Lower lobe of right lung (tissue), 2 donors: ENCODE results near the gene IKZF1. TPM values are rescaled to one million over a fixed set of nuclear protein-coding genes. Genes with fewer than 3 reads are reported as not detected.

ENCODE experiments used
- ATAC-seq, 2 donors: fragments of 200-7000 bp; cut with Tn5 transposase; one replicate each; pipeline ENCODE4 v1.9.1; 2020 to 2022; ENCODE audit warnings: mild to moderate bottlenecking in 2 of 2, moderate library complexity in 2 of 2
- DNase-seq: peaks from one replicate; pipeline ENCODE4 v3.0.0-alpha.2; 2020
- H3K27ac ChIP-seq: fragments of 200-600 bp; one replicate; pipeline ENCODE4 v1.8.0; 2022
- H3K27me3 ChIP-seq: fragments of 200-600 bp; one replicate; pipeline ENCODE4 v1.8.0; 2022; ENCODE audit warnings: low read depth
- H3K36me3 ChIP-seq: fragments of 200-600 bp; one replicate; pipeline ENCODE4 v1.8.0; 2022; ENCODE audit warnings: mild to moderate bottlenecking
- H3K4me1 ChIP-seq: fragments of 200-600 bp; one replicate; pipeline ENCODE4 v1.8.0; 2022
- H3K4me3 ChIP-seq: fragments of 200-600 bp; one replicate; pipeline ENCODE4 v1.8.0; 2022; ENCODE audit warnings: mild to moderate bottlenecking
- H3K9me3 ChIP-seq: fragments of 200-600 bp; one replicate; pipeline ENCODE4 v1.8.0; 2022
- intact Hi-C: fragments of 100-400 bp; cut with DNase I; formaldehyde crosslinking; loops from one replicate; pipeline ENCODE4 v1.11.0; 2022
- total RNA-seq: library from RNA; stranded (reverse); fragmentation: NEBNext Ultra II Directional; extraction: Animal tissue kit (Norgen Biotek cat#: 25700); gene quantifications from one replicate; pipeline ENCODE4 v1.2.1, GENCODE V29; 2021
- TF ChIP-seq, protein P1 (sequence below): fragments of 200-600 bp; IDR thresholded peaks from one replicate; pipeline ENCODE4 v1.8.0; 2022; ENCODE audit warnings: antibody characterized with exemption, mild to moderate bottlenecking
- donor health status: DM: no; HTN: yes; CAD: no; lungs with severe emphysema.

The IKZF1 gene
- total RNA-seq, 1 donor from 2014 or later: 61.9 TPM

DNA sequence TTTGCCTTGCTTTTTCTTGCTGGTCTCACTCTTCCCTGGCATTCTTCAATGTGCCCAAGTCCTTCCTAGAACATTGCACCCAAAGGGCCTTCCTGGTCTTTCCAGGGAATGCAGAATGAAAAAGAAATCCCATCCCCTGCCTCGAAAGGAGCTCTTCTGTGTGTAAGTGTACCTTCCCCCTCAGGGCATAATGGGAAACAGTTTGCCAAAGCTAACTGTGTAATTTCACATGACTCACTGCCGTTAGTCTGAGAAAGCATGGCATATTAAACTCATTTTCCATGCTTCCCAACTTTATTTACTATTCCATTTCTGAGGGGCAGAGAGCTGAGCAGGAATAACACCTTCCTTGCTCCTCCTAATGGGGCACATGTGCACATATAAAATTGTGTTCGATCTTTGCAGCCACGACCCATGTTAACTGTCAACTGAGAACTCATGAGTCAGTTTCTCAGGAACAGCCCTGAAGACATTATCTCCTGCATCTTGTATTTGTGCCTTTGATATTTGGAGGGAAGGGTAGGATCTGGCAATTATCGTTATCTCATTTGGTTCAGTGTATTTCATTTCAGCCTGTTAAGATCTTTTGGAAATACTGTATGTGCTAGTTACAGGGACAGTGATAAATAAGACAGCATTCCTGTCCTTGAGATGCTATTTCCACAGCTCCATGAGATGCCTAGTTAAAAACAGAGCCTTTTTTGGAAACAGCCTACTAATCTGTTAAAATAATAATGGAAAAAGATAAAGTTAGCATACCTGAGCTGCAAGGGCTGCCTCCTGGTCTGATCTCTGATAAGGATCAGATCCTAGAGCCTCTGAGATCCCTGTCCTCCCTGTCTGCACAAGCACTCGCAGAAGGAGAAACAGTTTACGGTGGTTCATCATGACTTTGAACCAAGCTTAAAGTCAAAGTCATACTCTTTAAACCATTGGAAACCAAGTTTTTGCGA lies 42.3 kb downstream of the IKZF1 start:
- Histone ChIP-seq H3K27ac (no peak overlapping the region), H3K36me3 (no peaks in the 10 kb centered on the region), H3K27me3 (no peaks in the 10 kb centered on the region), H3K9me3 (no peaks in the 10 kb centered on the region), H3K4me3 (no peak overlapping the region), H3K4me1 (peaks cover 15% of the 10 kb centered on the region)
- intact Hi-C loops: no loop called here
- ATAC-seq (no peak), DNase-seq (no peak)
- TF ChIP-seq, protein P1, sequence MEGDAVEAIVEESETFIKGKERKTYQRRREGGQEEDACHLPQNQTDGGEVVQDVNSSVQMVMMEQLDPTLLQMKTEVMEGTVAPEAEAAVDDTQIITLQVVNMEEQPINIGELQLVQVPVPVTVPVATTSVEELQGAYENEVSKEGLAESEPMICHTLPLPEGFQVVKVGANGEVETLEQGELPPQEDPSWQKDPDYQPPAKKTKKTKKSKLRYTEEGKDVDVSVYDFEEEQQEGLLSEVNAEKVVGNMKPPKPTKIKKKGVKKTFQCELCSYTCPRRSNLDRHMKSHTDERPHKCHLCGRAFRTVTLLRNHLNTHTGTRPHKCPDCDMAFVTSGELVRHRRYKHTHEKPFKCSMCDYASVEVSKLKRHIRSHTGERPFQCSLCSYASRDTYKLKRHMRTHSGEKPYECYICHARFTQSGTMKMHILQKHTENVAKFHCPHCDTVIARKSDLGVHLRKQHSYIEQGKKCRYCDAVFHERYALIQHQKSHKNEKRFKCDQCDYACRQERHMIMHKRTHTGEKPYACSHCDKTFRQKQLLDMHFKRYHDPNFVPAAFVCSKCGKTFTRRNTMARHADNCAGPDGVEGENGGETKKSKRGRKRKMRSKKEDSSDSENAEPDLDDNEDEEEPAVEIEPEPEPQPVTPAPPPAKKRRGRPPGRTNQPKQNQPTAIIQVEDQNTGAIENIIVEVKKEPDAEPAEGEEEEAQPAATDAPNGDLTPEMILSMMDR: no peak

DNA sequence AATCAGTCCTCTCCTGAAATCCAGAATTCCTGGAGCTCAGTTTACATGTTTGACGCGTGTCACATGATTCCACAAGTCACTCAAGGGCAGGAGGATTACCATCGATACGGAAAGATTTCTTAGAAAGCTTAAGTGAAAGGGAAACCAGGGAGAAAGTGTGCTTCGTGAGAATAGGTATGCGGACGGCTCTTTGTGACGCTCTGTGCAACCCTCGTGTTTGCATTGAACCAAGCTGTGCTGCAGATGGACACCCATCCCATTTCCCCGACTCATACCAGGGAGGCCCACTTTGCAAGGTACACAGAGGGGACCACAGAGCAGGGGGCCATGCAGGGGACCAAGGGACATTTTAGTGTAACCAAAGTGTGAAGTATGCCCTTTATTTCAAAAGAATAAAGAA lies 43.2 kb downstream of the IKZF1 start:
- H3K36me3 ChIP-seq: no peaks in the 10 kb centered on the region
- H3K4me3 ChIP-seq: no peak overlapping the region
- H3K4me1 ChIP-seq: peaks cover 9% of the 10 kb centered on the region
- no peak overlapping the region for H3K27ac ChIP-seq
- intact Hi-C loops: no loop called here
- TF ChIP-seq, protein P1: no peak
- ATAC-seq (no peak), DNase-seq (no peak)
- H3K9me3 ChIP-seq: no peaks in the 10 kb centered on the region
- H3K27me3 ChIP-seq: no peaks in the 10 kb centered on the region

DNA sequence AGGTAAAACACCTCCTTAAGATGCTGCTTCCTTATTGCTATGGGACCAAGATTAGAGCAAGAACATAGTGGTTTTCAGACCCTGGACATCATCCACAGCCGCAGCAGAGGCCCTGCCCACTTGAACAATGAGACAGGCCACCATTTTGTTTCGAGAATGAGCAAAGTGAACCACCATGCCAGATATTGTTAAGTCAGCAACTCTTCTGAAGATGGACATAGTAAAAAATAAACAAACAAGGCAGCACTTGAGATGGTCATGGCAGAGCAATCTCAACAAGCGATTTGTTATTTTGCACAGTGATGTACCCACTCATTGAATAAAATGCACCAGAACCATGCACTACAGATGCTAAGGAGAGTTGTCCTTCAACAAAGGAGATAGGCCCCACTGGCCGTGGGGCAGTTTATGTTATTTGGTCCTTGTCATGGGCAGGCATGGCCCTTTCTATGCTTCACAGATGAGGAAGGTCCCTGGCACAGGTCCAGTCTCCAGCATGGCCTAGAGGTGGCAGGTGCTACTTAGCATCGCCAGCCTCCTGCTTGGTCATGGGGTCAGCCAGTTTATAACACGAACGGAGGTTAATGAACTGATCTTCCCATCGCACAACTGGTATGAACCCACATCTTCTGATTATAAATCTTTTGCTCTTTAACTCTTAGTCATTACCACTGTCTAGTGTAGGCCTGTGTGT lies 44.1 kb downstream of the IKZF1 start:
- Histone ChIP-seq H3K36me3 (peaks cover 1% of the 10 kb centered on the region), H3K27me3 (no peaks in the 10 kb centered on the region), H3K9me3 (no peaks in the 10 kb centered on the region), H3K27ac (no peak overlapping the region), H3K4me3 (no peak overlapping the region), H3K4me1 (peaks cover 8% of the 10 kb centered on the region)
- no peak for ATAC-seq
- intact Hi-C loops: no loop called here
- no peak for DNase-seq
- TF ChIP-seq, protein P1: no peak

DNA sequence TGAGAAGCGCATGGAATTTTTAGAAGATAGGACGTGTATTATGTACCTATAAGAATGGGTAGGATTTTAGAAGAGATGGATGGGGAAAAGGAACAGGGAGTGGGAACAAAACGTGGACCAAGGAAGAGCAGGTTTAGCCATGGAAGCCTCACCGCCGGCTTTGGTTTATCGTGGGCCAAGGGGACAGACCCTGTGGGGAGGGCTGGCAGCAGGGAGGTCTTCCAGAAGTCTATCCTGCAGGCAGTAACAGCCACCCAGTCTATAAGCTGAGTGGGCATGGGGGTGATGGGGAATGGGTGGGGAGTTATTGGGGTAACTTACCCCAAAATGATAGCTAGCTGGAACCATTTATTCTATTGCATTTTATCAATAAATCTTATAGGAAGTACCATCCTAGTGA lies 44.9 kb downstream of the IKZF1 start:
- Histone ChIP-seq H3K27ac (no peak overlapping the region), H3K27me3 (no peaks in the 10 kb centered on the region), H3K9me3 (no peaks in the 10 kb centered on the region), H3K4me1 (peaks cover 8% of the 10 kb centered on the region), H3K36me3 (peaks cover 4% of the 10 kb centered on the region), H3K4me3 (no peak overlapping the region)
- TF ChIP-seq, protein P1: no peak
- ATAC-seq (no peak), DNase-seq (no peak)
- intact Hi-C loops: no loop called here

DNA sequence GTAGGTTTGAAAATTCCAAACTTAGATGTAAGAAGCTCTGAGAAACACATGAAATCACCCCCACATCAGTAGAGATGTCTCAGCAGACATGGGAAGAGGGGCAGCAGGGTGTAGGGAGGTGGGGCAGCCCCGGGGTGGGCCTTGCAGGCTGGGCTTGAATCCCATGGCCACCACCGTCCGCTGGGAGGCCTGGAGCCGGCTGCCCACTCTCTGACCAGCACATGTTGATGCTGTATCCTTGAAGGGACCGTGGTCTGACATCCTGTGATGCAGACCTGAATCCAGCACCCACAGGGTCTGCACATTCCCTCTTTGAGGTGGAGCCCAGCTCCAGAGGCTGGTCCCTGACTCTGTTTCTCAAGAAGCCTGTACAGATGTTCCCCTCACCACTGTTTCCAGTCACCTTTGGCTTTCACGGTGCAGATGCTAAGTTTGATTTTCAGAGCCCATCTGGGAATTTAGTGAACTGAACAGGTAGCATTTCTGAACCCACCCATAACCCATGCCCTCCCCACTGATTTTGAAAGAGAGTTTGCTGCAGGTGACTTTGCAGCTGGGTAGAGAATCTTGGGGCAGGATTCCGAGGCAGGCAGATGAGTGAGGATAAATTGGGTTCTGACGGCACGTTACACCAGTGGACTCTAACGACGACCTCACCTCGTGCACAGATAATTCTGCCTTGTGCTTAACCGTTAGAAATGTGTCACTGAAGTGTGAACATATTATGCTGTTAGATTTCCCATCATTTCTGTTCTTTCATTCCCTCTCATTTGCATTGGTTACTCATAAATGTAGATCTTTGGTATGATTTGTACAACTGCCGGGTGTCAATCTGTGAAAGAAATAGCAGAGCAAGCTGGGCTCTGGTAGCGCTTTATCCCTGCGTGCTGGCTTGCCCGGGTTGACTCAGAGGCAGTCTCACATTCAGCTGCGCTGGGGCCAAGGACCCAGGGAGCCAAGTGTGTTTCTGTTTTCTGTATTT lies 45.7 kb downstream of the IKZF1 start:
- no peak overlapping the region for H3K4me3 ChIP-seq
- peaks cover 4% of the 10 kb centered on the region for H3K36me3 ChIP-seq
- no peak for DNase-seq
- H3K27me3 ChIP-seq: no peaks in the 10 kb centered on the region
- intact Hi-C loops: no loop called here
- H3K4me1 ChIP-seq: peaks cover 8% of the 10 kb centered on the region
- H3K9me3 ChIP-seq: no peaks in the 10 kb centered on the region
- TF ChIP-seq, protein P1: no peak
- H3K27ac ChIP-seq: peak overlapping the region; percentile 49
- ATAC-seq: no peak
